Non-pigmented ciliary epithelial cell (primary cell): Measurements from ENCODE around the gene PROK1.

Experiments used
- DNase-seq: peaks from one replicate; pipeline ENCODE4 v3.0.0-alpha.2; 2010; ENCODE audit warnings: low read depth

The PROK1 gene

DNA sequence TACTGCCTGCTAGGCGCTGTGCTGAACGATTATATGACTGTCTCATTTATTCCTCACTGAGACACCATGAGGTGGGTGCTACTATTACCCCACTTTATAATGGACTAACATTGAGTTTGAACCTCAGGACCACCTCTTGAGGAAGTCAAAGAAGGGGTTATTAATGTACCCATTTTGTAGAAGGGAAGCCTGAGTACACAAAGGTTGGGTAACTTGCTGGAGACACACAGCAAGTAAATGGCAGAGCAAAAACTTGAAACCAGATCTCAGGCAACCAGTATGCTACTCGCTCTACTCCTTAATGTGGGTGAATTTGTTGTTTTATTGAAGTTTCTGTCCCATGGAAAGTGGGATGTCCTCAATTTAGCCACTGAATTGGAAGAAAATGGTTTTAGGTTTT, 37.9 kb downstream of the PROK1 start:
- no peak for DNase-seq

DNA sequence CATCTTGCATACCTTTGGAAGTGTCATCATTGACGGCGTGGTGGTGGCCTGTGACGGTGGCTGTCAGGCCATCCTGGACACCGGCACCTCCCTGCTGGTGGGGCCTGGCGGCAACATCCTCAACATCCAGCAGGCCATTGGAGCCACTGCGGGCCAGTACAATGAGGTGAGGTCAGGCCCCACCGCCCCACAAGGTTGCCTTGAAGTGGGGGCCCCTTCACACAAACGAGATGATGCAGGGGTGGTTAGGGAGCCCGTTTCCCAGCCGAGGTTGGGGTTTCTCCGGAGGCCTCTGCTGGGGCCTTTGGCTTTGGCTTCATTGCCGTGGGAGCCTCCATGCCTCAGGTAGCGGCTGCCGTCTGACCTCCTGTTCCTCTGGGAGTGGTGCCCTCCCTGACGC, 38.5 kb downstream of the PROK1 start:
- no peak for DNase-seq

DNA sequence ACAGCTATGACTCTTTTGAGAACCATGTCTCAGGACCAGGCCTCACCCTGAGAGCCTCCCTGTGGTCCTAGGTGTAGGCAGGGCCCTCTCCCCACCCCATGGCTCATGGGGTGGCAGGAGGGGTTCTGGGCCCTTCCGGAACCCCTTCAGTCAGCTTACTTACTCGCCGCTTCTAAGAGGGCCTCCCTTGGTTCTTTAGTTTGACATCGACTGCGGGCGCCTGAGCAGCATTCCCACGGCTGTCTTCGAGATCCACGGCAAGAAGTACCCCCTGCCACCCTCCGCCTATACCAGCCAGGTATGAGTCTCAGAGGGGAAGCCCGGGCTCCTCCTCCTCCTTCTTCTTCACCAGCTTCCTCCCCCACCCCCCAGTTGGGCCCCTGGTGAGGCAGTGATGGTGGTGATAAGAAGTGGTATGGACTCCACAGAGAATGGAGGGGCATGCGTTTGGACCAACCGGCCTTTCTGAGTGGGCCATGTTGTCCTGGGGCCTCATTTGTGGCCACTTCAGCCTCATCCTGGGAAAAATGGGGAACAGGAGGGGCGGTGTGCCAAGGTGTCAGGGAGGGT, 39.1 kb downstream of the PROK1 start:
- DNase-seq = no peak

DNA sequence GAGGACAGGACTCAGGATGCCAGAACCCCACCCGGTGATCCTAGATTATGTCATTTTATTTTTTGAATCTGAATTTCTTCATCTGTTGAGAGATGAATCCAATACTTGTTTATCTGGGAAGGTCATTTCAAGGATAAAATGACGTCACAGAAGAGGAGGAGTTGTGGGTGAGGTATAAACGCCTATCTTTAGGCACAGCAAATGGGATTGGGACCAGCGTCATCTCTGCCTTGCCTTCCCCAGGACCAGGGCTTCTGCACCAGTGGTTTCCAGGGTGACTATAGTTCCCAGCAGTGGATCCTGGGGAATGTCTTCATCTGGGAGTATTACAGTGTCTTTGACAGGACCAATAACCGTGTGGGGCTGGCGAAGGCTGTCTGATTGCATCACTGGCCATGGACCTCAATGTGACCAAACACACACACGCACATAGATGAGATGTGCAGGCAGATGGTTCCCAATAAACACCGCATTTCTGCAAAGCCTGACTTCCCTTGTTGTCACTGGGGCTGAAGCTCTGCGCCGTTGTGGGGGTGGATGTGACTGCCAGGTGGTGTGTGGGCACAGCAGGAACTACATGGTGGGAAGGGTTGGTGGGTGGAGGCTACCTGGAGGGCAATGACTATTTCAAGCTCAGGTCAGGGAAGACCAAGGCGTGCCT, 40.0 kb downstream of the PROK1 start:
- no peak for DNase-seq

DNA sequence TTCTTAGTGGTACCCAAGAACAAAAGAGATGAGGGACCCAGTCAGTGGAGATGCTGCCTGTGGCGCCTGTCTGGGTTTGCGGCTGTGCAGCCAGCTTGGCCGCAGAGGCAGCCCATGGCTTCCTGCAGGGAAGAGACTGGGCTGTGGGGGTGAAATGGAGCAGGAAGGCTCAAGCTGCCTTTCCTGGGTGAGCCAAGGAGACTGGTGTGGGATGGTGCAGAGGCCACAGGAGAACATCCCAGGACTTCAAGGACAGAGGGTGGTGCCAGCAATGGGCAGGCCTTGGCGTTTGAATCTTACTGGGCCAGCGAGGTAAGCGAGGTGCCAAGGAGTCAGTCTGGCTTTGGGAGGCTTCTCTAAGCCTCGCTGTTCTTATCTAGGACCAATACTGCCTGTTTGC, 41.6 kb downstream of the PROK1 start:
- no peak for DNase-seq

DNA sequence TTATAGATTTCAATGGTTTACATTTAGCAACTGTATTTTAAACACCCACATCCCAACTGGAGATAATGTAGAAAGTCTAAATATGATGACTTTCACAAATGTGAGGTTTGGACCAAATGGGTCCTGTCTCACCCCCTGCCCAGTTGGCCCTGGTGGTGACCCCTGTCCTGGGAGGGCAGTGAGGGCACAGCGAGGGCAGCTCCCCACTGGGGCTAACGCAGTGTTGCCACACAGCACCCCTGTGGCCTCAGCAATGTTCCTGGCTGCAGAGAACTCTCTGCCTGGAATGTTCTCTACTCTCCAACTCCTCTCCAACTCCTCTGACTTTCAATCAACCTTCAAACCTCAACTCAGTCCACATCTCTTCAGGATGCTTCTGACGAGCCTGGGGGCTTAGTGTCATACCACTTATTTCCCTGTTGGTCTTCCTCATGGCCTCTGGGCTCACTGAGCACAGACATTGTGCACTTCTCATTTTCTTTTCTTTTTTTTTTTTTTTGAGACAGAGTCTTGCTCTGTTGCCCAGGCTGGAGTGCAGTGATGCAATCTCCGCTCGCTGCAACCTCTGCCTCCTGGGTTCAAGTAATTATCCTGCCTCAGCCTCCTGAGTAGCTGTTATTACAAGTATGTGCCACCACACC, 42.2 kb downstream of the PROK1 start:
- no peak for DNase-seq

DNA sequence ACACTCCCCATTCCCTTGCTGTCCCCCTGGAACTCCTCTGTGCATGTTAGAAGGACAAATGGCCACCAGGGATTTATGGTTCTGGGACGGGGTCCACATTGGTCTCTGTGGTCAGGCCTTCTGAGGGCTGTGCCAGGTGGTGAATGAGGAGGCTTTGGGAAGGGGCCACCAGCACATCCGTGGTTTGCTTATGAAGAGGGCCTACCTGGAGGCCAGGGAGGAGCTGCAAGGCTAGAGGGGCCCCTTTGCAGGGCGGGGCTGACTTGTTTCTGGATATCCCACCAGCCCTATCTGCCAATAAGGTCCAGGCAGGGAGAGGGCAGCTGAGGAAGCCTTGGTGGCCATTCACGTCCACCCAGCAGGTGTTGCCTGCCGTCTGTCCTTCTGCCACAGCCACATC, 43.1 kb downstream of the PROK1 start:
- no peak for DNase-seq

DNA sequence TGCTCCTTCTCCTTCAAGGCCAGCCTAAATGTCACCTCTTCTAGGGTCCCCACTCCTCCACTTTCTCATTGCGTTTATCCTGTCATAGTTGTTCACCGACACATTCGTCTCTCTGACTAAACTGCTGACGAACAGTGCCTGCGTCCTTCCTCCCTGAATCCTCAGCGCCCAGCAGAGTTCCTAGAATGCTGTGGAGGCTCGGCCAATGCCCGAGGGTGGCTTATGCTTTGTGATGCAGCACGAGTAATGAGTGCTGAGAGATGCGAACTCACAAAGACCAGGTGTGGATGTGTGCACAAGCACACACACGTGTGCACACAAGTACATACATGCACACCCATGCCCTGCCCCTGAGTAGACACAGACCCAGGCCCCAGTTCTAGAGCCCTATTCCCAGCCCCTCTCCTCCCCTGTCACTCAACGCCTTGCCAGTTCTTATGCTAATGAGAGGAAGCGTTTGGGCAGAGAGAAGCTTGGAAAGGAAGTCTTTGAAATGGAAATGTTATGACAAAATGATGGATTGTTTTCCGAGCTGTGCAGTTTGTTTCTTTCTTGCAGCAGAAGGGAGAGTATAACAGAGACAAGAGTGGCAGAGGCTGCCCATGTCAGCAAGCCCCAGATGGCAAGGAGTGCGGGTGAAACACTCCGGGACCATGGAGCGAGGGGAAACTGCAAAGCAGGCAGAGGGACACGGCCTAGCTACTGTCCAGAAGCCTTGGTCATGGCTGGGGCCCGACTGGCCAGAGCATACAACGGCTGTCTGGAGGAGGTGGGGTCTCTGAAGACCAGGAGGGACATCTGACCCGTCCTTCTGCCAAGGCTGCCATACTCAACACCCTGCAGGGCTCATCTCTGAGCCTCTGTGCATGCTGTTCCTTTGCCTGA, 43.8 kb downstream of the PROK1 start:
- no peak for DNase-seq

DNA sequence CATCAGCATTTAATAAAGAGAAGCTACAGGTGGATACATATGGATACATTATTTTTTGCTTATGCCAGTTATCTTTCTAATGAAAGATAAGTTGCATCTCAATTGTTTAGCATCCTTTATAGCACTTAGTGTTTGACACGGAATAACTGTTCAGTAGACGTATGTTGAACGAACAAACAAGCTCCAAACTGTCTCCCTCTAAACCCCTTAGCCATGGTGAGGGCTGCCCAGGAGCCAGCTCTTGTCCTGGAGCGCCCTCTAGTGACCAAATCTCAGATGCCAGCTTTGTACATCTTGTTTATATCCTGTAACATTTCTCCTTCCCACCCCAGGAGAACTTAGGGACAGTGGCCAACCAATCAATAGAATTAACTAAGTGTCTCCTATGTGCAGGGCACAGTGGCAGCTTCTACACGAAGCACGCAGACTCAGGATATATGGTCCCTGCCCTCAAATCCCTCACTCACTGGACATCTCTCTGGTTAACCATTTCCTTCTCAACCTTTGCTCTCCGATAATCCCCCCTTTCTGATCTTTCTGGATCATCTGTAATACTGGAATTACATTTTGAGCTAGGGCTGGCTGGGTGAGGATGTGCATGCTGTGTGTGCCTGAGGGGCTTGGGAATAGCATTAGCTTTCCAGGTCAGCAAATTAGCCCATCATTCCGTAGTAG, 45.1 kb downstream of the PROK1 start:
- DNase-seq = peak; percentile 34

DNA sequence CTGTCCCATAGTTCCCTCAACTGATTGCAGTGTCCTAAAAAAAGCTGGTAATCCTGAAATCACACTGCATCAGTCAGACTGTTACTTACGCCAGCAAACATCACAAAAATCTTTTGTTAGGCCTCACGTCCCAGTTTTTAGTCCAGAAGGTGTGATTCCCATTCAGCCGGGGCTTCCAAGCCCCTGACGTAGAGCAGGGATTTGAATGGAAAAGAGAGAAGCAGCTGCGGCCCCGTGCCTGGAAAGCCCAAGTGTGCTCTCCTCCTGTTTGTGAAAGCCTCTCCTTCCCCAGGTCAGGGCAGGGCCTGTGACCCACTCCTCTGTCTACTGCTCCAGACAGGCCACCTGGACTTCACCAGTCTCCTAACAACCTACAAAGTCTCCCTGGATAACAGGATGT, 47.3 kb downstream of the PROK1 start:
- DNase-seq = no peak

DNA sequence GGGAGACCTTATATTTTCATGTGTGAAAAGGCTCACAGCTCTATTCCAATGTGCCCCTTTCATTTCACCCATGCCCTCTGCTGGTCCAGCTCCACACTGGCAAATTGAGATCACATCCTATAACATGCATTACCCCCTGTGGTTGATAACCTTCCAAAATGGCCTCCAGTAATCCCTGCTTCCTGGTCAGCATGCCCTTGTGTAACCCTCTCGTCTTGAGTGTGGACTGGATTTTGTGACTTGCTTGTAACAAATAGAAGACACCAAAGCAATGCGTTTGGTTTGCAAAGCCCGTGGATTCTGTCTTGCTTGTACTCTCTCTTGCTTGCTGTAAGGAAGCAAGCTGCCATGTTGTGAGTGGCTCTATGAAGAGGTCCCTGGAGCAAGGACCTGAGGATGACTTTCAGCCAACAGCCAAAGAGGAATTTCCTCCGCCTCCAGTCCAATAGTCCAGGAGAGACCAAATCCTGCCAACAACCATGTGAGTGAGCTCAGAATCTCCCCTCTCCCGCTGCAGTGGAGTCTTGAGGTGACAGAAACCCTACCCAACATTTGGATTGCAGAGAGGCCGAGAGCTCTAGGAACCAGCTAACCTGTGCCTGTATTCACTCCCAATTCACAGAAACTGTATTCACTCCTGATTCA, 50.7 kb downstream of the PROK1 start:
- DNase-seq = no peak

DNA sequence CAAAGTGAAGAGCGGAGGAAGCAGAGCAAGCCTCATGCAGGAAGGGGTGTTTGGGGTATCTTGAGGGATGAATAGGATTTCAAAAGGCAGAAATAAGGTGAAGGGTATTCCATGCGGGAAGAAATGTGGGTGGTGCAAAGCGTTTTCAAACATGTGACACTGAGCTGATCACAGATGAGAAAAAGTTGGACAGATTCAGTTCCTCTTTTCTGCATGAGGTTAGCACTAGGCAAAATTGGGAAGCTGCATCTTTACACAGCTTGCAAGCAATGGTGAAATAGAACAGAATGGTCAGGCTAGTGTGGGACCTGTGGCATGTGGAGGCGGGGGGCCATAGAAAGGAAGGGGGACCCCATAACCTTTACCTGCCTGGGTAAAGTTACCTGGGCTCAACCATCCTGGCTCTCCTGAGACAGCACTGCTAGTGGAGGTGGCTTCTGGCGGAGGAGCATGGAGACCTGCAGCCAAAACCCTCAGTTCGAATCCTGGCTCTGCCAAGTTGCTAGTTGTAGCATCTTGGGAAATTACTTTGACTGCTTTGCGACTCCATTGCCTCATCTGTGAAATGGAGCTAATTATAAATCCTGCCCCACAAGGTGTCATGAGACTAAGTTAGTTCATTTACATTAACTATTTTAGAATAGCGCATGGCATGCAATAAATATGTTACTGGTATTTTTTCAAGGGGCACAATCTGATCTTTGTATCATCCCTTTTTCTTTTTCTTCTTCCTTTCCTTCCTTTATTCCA, 51.6 kb downstream of the PROK1 start:
- DNase-seq = no peak

DNA sequence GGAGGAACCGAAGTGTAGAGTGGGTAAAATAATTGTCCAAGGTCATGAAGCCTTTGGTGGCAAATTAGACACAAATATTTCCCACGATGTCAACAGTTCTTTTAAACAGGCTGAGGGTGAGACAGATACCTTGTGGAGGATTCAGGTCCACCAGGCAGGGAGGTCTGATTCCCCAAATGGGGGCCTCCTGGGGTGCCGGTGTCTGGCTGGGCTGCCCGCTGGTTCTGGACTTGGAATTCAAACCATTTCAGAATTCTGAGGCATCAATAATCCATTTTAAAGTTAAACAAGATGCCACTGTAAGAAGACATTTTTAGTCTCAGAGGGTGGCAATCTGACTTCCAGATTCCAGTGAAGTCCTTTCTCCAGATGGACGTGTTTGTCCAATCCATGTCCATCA, 52.5 kb downstream of the PROK1 start:
- no peak for DNase-seq

DNA sequence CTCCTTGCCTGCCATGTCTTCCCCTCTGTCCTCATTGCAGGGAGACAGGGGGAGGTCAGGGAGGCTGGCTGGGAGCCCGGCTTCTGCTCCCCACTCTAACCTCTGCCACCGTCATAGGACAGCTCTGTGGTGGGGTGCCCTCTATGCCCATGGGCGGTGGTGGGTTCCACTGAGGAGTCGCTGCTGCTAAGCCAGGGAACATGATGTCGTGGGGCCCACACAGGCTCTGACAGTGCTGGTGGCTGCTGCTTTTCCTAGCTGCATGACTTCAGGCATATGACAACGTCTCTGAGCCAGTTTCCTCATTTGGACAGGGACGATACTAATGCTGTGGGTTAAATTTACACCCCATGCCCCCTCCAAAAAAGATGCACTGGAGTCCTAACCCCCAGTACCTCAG, 53.3 kb downstream of the PROK1 start:
- DNase-seq = no peak

DNA sequence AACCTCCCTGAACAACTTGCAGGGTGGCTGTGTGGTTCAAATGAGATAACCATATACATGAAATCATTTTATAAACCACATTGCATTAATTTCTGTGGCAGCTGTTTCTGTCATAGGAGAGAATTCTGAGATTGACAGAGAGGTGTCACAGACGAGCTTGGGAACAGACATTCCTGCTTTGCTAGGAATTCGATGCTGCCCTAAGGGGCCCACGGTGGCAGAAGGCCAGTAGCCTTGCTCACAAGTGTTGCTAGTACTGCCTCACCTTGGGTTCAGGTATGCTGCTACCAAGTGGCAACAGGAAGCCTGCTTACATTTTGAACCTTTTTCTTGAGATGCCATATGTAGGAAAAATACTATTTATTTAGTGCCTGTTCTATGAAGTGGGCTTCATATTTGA, 54.6 kb downstream of the PROK1 start:
- DNase-seq = no peak

DNA sequence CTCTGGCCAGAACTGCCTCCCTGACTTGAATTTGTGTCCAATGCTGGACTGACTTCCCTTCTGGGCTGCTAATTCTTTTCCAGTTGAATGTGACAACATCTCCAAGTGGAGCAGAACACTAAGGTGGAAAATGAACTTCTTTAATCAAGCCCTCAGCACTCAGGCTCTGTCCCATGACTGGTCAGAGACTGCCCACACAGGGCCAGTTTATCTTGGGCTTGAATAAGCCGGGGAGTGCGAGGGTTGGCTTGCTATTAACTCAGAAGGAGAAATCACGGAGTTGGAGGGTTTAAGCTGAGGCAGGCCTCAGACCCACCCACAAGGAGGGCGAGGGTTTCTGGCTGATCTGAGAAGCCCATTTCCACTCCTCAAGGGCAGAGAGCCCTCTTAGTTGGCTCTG, 55.6 kb downstream of the PROK1 start:
- no peak for DNase-seq
